Mesodermal cell (in vitro differentiated cells): ENCODE data around the gene TMEM59.
"Not testable (repeated sequence)": the region's sequence is repeated elsewhere in the genome, so short reads cannot be mapped to it uniquely, and the experiment has no call there.

ENCODE experiments used
- H3K27ac ChIP-seq: 2 replicates; pipeline ENCODE4 v1.7.0; 2013; ENCODE audit warnings: mild to moderate bottlenecking, low read depth, low read length, moderate library complexity; ENCODE audit not compliant: severe bottlenecking
- H3K36me3 ChIP-seq: 2 replicates; pipeline ENCODE4 v1.7.1; 2013; ENCODE audit warnings: mild to moderate bottlenecking, low read length, moderate library complexity; ENCODE audit not compliant: control insufficient read depth, insufficient read depth
- H3K4me1 ChIP-seq: one replicate; pipeline ENCODE4 v1.7.1; 2013; ENCODE audit warnings: mild to moderate bottlenecking, low read length; ENCODE audit not compliant: insufficient read depth, control insufficient read depth, poor library complexity, severe bottlenecking
- H3K4me3 ChIP-seq: 2 replicates; pipeline ENCODE4 v1.7.0; 2013; ENCODE audit warnings: low read length, control low read depth, mild to moderate bottlenecking; ENCODE audit not compliant: insufficient read depth, poor library complexity, severe bottlenecking; ENCODE audit errors: extremely low read depth
- H3K9me3 ChIP-seq: 2 replicates; pipeline ENCODE4 v1.7.1; 2013; ENCODE audit warnings: mild to moderate bottlenecking, low read length, moderate library complexity; ENCODE audit not compliant: control insufficient read depth
- WGBS, 2 experiments: methylation state at CpG; one replicate each; pipeline ENCODE4 v1.1.5; 2013; ENCODE audit warnings: missing lambda C conversion rate in 2 of 2; ENCODE audit not compliant: insufficient coverage in 2 of 2; 5-methylcytosine and 5-hydroxymethylcytosine counted together

TMEM59 gene

DNA sequence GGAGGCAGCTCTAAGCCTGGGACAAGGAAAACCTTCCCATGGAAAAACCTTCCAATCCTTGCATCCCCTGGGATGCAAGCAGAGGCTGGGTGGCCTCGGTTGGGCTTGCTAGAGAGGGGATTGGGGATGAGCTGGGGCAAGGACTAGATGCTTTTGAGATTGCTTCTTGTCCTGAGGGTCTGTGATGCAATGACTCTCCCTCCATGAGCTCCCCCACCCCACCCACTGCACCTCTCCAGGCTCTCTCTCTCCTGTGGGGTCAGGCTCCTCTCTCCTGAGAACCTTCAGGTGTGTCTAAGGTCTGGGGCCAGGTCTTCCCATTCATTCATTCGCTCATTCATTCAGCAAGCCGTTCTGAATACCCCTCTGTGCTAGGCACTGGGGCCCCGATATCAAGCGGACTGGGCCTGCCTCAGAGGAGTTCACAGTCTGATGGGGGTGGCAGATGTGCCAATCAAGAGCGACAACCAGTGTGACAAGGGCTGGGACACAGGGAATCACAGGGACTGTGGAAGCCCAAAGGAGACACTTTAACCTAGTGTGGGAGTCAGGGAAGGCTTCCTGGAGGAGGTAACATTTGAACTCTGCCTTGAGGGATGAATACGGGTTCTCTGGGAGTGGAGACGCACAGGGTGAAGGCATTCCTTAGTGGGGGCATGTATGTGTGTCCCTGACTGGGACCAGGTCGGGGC, 41.5 kb downstream of the TMEM59 start:
- H3K27ac ChIP-seq, result no peak overlapping the region
- WGBS, 2 experiments, result 85 to 93% methylated on average over 6 to 8 of the region's 9 CpGs
- no peaks in the 10 kb centered on the region for H3K9me3 ChIP-seq
- H3K4me3 ChIP-seq, result no peak overlapping the region
- H3K4me1 ChIP-seq, result no peaks in the 10 kb centered on the region
- no peaks in the 10 kb centered on the region for H3K36me3 ChIP-seq

DNA sequence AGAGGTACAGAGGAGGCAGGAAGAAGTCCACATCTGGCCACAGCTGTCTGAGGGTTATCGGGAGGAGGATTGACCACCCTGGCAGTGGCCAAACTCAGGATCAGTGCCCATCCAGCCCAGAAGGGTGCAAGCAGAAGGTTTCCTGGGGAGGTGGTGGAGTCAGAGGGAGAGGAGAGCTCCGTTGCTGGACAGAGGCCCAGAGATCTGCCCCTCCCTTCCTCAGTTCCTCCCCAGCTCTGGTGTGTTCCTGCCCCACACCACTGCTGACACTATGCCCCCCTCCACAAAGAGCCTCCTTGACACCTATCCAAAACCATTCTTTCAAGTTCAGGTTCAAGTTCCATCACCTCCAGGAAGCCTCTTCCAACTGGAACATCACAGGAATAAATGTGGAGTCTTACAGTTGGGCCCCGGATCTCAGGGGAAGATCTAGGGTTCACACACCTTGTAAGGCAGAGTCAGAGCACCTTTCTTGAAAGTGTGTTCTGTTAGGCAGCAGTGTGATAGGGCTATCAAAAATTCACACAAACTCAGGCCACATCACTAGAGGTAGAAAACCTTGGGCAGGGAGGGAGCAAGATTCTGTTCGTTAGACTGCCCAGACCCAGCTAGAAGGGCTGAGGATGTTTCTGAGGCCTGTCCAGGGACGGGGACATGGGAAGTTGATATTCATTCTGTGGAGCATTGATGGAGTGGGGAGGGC, 42.4 kb downstream of the TMEM59 start:
- Histone ChIP-seq H3K4me1 (no peaks in the 10 kb centered on the region), H3K36me3 (no peaks in the 10 kb centered on the region), H3K9me3 (no peaks in the 10 kb centered on the region), H3K4me3 (no peak overlapping the region), H3K27ac (no peak overlapping the region)
- 90 to 100% methylated on average over 1 to 2 of the region's 5 CpGs for WGBS, 2 experiments

DNA sequence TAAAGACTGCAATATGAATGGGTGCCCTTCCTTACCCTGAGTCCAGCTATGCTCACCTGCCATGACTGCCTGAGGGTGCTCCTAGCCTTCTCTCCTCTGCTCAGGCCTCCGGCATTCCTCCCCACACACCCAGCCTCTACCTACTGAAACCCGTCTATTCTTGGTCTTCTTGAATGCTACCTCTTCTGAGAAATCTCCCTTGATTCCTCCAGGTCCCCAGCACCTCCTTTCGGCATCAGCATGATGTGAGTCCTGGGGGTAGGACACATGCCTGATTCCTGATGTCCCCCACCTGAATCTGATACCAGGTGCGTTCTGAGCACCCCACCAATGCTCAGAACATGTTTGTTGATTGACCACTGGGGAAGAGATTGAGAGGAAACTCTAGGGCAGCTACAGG, 43.6 kb downstream of the TMEM59 start:
- Histone ChIP-seq H3K27ac (no peak overlapping the region), H3K4me1 (no peaks in the 10 kb centered on the region), H3K9me3 (no peaks in the 10 kb centered on the region), H3K36me3 (no peaks in the 10 kb centered on the region), H3K4me3 (no peak overlapping the region)
- 80 to 89% methylated on average over 2 to 3 of the region's 4 CpGs for WGBS, 2 experiments

DNA sequence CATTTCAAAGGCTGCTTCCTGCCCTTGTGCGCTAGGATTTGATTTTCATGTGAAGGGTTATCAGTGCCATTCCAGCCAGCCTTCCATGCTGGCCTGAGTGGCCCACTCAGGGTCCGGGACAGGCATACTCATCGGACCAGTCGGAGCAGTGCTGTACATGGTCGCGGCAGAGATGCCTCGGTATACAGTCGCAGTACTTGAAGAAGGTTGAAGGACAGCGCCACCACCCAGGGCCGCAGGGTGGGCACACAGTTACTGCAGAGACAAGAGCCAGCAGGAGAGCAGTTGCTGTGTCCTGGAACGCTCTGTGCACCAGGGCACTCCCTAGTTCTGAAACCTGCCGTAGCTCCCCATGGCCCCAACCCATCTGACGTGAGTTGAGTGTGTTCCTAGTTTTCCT, 44.1 kb downstream of the TMEM59 start:
- H3K9me3 ChIP-seq, result no peaks in the 10 kb centered on the region
- WGBS, 2 experiments, result 89 to 93% methylated on average over 13 of the region's 13 CpGs
- no peaks in the 10 kb centered on the region for H3K36me3 ChIP-seq
- no peak overlapping the region for H3K4me3 ChIP-seq
- H3K4me1 ChIP-seq, result no peaks in the 10 kb centered on the region
- H3K27ac ChIP-seq, result no peak overlapping the region

DNA sequence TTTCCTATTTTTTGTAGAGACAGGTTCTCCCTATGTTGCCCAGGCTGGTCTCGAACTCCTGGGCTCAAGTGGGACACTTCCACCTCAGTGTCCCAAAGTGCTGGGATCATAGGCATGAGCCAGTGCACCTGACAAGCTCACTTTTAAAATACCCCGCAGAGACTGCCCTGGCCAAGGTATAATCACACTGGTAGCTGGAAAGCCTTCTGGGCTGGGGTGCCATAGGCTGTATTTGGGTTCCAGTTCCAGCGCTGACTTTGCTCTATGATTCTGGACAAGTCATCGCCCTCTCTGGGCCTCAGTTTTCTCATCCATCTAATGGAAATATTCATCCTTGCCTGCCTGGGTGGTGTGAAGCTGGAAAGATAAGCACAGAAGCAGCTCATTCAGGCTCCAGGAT, 45.4 kb downstream of the TMEM59 start:
- WGBS, 2 experiments, result 87 to 94% methylated on average over 2 of the region's 4 CpGs

DNA sequence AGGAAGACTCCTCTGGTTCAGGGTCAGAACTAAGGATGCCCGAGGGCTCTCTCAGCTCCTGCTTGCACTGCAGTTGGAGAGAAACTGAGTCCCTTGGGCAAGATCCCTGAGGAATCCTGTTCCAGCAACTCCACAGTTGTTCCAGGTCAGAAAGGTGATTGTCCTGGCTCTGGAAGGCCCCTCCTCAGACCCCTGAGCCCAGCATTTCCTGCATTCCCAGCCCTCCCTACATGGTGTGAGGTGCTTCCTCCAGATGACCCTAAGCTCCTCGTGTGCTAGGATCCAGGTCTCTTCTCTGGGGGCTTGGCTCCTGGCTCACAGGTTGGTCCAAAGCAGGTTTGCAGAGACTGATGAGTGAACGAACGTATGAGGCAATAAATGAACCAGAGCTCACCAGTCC, 46.5 kb downstream of the TMEM59 start:
- Histone ChIP-seq H3K9me3 (no peaks in the 10 kb centered on the region), H3K4me3 (no peak overlapping the region), H3K4me1 (no peaks in the 10 kb centered on the region), H3K27ac (no peak overlapping the region), H3K36me3 (no peaks in the 10 kb centered on the region)
- WGBS, 2 experiments, result 87 to 95% methylated on average over 4 of the region's 4 CpGs

More for the DNA sequence above, 45.4 kb downstream of the TMEM59 start:
- Histone ChIP-seq H3K4me3 (no peak overlapping the region), H3K4me1 (no peaks in the 10 kb centered on the region), H3K9me3 (no peaks in the 10 kb centered on the region), H3K27ac (no peak overlapping the region), H3K36me3 (no peaks in the 10 kb centered on the region)

GRCh38 chr1:54004481-54005049, 48.4 kb downstream of the TMEM59 start:
- Histone ChIP-seq H3K27ac (no peak overlapping the region), H3K36me3 (no peaks in the 10 kb centered on the region), H3K4me1 (no peaks in the 10 kb centered on the region), H3K9me3 (no peaks in the 10 kb centered on the region), H3K4me3 (no peak overlapping the region)
- 96 to 97% methylated on average over 14 to 25 of the region's 27 CpGs for WGBS, 2 experiments

GRCh38 chr1:54003750-54004480, 49.1 kb downstream of the TMEM59 start:
- H3K4me3 ChIP-seq, H3K27ac ChIP-seq, H3K4me1 ChIP-seq, H3K9me3 ChIP-seq, H3K36me3 ChIP-seq: not testable (repeated sequence)
- 95 to 96% methylated on average over 19 of the region's 19 CpGs for WGBS, 2 experiments

DNA sequence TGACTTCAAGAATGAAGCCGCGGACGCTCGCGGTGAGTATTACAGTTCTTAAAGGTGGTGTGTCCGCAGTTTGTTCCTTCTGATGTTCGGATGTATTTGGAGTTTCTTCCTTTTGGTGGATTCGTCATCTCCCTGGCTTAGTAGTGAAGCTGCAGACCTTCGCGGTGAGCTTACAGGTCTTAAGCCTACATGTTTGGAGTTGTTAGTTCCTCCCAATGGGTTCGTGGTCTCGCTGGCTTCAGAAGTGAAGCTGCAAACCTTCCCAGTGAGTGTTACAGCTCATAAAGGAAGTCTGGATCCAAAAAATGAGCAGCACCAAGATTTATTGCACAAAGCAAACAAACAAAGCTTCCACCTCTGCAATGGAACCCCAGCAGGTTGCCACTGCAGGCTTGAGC, 49.8 kb downstream of the TMEM59 start:
- 90 to 92% methylated on average over 11 to 12 of the region's 12 CpGs for WGBS, 2 experiments
- Histone ChIP-seq H3K36me3 (no peaks in the 10 kb centered on the region), H3K27ac (no peak overlapping the region), H3K9me3 (no peaks in the 10 kb centered on the region), H3K4me3 (no peak overlapping the region), H3K4me1 (no peaks in the 10 kb centered on the region)

- no peak overlapping the region for H3K27ac ChIP-seq
- 89% methylated on average over 7 to 9 of the region's 9 CpGs for WGBS, 2 experiments
- no peak overlapping the region for H3K4me3 ChIP-seq
- no peaks in the 10 kb centered on the region for H3K36me3 ChIP-seq
- H3K4me1 ChIP-seq, result no peaks in the 10 kb centered on the region
- H3K9me3 ChIP-seq, result no peaks in the 10 kb centered on the region
Observed at GRCh38 chr1:54002544-54003248, 50.3 kb downstream of the TMEM59 start.
